Ovary (tissue), 9 donors: ENCODE data around the gene TREH. TPM values are rescaled to one million over a fixed set of nuclear protein-coding genes. Genes with fewer than 3 reads are reported as not detected.

ENCODE experiments used
- DNase-seq, 5 donors: peaks; one replicate each; pipeline ENCODE4 v3.0.0-alpha.2; 2019 to 2020
- H3K27ac ChIP-seq, 2 donors: fragments of 200-600 bp; one replicate each; pipeline versions ENCODE4 v1.5.1 to v1.8.0; 2019 to 2022
- H3K27me3 ChIP-seq: fragments of 200-600 bp; one replicate; pipeline ENCODE4 v1.8.0; 2022
- H3K36me3 ChIP-seq: fragments of 200-600 bp; sonication (generic); one replicate; pipeline ENCODE4 v1.5.1; 2019
- H3K4me1 ChIP-seq: one replicate; pipeline ENCODE4 v1.8.1; 2013; ENCODE audit warnings: mild to moderate bottlenecking, moderate library complexity; ENCODE audit not compliant: insufficient read depth
- H3K4me3 ChIP-seq: fragments of 200-600 bp; sonication (generic); one replicate; pipeline ENCODE4 v1.5.1; 2017
- H3K9me3 ChIP-seq, 2 donors: fragments of 200-600 bp in 1 of 2; sonication (generic) in 1 of 2; one replicate each; pipeline versions ENCODE4 v1.5.1 to v1.8.1; 2013 to 2019; ENCODE audit warnings: mild to moderate bottlenecking in 1 of 2, moderate library complexity in 1 of 2
- EP300 ChIP-seq: sonication (generic); formaldehyde crosslinking; IDR thresholded peaks from one replicate; pipeline ENCODE4 v1.6.1; 2017; ENCODE audit warnings: antibody characterized with exemption
- POLR2A ChIP-seq: fragments of 450-650 bp; IDR thresholded peaks from one replicate; pipeline ENCODE4 v1.6.1; 2017; ENCODE audit warnings: antibody characterized with exemption, mild to moderate bottlenecking, moderate library complexity
- WGBS, 3 donors: extraction: QIAGEN DNeasy Blood & Tissue Kit in 1 of 3; methylation state at CpG; one replicate each; pipeline versions ENCODE4 v1.1.5 to v1.1.7; 2013 to 2017; 5-methylcytosine and 5-hydroxymethylcytosine counted together
- intact Hi-C, 4 donors: fragments of 100-400 bp; cut with DNase I; formaldehyde crosslinking; loops; one replicate each; pipeline versions ENCODE4 v1.11.0 to v1.15.1; 2022 to 2023
- polyA plus RNA-seq, 2 donors: library from polyadenylated mRNA; stranded (reverse); fragments of 200-250 nt in 1 of 2; fragments of 350-450 nt in 1 of 2; fragmentation: Illumina TruSeq in 1 of 2; extraction: RNeasy Lipid Tissue Mini Kit (QIAGEN cat#74804) in 1 of 2; gene quantifications; one replicate each; pipeline ENCODE4 v1.2.3, GENCODE V29; 2013 to 2014
- total RNA-seq, 7 donors: library from RNA; depleted of rRNA in 2 of 7; stranded (reverse); fragments of >200 nt in 2 of 7; fragmentation: NEBNext Ultra II Directional in 3 of 7; extraction: Animal tissue kit (Norgen Biotek cat#: 25700) in 3 of 7; gene quantifications; one replicate each; pipeline versions ENCODE4 v1.1.0 to v1.2.4, GENCODE V29; 2016 to 2023
- TF ChIP-seq, protein P1 (sequence below), 3 donors: fragments of 450-650 bp in 2 of 3; fragments of 200-600 bp in 1 of 3; IDR thresholded peaks; one replicate each; pipeline versions ENCODE4 v1.5.1 to v1.8.0; 2016 to 2022; ENCODE audit warnings: antibody characterized with exemption in 3 of 3, mild to moderate bottlenecking in 1 of 3
- donor health status: DM: no; HTN: no; CAD: no; lungs with moderate emphysema.
- donor health status: DM: no; HTN: no; CAD: no.
- donor health status: Bipolar disorder and iron deficiency.
- donor health status: DM: yes; HTN: yes; CAD: no.
- donor health status: DM: no; HTN: no; CAD: no.
- donor health status: DM: yes; HTN: yes; CAD: no.

TREH gene
- total and polyA plus RNA-seq, 9 donors = 0.10 to 0.48 TPM; not detected in 7

- H3K36me3 ChIP-seq = no peaks in the 10 kb centered on the region
- TF ChIP-seq POLR2A (no peak), EP300 (no peak)
- TF ChIP-seq, protein P1, sequence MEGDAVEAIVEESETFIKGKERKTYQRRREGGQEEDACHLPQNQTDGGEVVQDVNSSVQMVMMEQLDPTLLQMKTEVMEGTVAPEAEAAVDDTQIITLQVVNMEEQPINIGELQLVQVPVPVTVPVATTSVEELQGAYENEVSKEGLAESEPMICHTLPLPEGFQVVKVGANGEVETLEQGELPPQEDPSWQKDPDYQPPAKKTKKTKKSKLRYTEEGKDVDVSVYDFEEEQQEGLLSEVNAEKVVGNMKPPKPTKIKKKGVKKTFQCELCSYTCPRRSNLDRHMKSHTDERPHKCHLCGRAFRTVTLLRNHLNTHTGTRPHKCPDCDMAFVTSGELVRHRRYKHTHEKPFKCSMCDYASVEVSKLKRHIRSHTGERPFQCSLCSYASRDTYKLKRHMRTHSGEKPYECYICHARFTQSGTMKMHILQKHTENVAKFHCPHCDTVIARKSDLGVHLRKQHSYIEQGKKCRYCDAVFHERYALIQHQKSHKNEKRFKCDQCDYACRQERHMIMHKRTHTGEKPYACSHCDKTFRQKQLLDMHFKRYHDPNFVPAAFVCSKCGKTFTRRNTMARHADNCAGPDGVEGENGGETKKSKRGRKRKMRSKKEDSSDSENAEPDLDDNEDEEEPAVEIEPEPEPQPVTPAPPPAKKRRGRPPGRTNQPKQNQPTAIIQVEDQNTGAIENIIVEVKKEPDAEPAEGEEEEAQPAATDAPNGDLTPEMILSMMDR (IDR thresholded peaks at IDR 0.05) = no peak
- no peaks in the 10 kb centered on the region for H3K27me3 ChIP-seq
- no peaks in the 10 kb centered on the region for H3K4me1 ChIP-seq
- no peak overlapping the region for H3K4me3 ChIP-seq
- 84 to 88% (median 86%) methylated on average over 7 of the region's 7 CpGs for WGBS, 3 donors
- no peak for DNase-seq
- no peak overlapping the region for H3K27ac ChIP-seq
- no peaks in the 10 kb centered on the region for H3K9me3 ChIP-seq
- intact Hi-C loops = no loop called here
Measured at GRCh38 chr11:118655486-118656190, 23.8 kb downstream of the TREH start.

GRCh38 chr11:118653684-118654390 is 25.6 kb downstream of the TREH start:
- H3K4me1 ChIP-seq = no peaks in the 10 kb centered on the region
- no peaks in the 10 kb centered on the region for H3K9me3 ChIP-seq
- H3K36me3 ChIP-seq = no peaks in the 10 kb centered on the region
- intact Hi-C loops = no loop called here
- no peak for DNase-seq
- TF ChIP-seq EP300 (no peak), POLR2A (no peak)
- TF ChIP-seq, protein P1 (IDR thresholded peaks at IDR 0.05) = no peak
- H3K27me3 ChIP-seq = no peaks in the 10 kb centered on the region
- no peak overlapping the region for H3K4me3 ChIP-seq
- no peak overlapping the region for H3K27ac ChIP-seq
- 73 to 82% (median 79%) methylated on average over 8 of the region's 8 CpGs for WGBS, 3 donors

GRCh38 chr11:118652681-118653181 is 26.7 kb downstream of the TREH start:
- H3K4me3 ChIP-seq = no peak overlapping the region
- H3K4me1 ChIP-seq = no peaks in the 10 kb centered on the region
- H3K27me3 ChIP-seq = no peaks in the 10 kb centered on the region
- intact Hi-C loops = no loop called here
- TF ChIP-seq, protein P1 (IDR thresholded peaks at IDR 0.05) = no peak
- no peak for TF ChIP-seq POLR2A
- no peaks in the 10 kb centered on the region for H3K9me3 ChIP-seq
- no peak overlapping the region for H3K27ac ChIP-seq
- WGBS, 3 donors = 62 to 70% (median 66%) methylated on average over 4 of the region's 4 CpGs
- no peaks in the 10 kb centered on the region for H3K36me3 ChIP-seq
- no peak for DNase-seq

DNA sequence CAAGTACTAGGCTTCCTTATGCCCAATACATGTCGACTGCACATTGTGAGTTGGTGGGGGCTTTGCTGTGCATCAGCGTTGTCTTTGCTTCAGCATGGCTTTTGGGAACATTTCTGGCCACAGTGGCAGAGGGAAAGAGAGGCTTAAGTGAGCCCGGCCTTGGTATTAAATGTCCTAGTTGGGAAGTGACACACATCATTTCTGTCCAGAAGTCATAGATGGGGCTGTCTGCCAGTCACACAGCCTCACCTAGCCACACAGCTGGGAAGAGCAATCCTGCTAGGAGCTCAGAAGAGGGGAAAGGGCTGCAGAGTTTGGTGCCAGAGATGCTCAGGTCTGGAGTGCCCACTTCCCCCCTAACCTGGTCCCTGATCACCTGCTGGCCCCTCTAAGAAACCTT is 27.6 kb downstream of the TREH start:
- Histone ChIP-seq H3K4me3 (no peak overlapping the region), H3K27me3 (no peaks in the 10 kb centered on the region), H3K4me1 (no peaks in the 10 kb centered on the region), H3K9me3 (no peaks in the 10 kb centered on the region), H3K36me3 (no peaks in the 10 kb centered on the region), H3K27ac (no peak overlapping the region)
- WGBS, 3 donors = 87 to 88% (median 88%) methylated on average over 3 of the region's 3 CpGs
- intact Hi-C loops = no loop called here
- DNase-seq = peak in 1 of 5 donors; percentile 9
- no peak for TF ChIP-seq EP300
- no peak for TF ChIP-seq POLR2A
- TF ChIP-seq, protein P1 (IDR thresholded peaks at IDR 0.05) = no peak
